BLaER1 (cell line): ENCODE data around the gene HNF4A.
"Not testable (repeated sequence)": the region's sequence is repeated elsewhere in the genome, so short reads cannot be mapped to it uniquely, and the experiment has no call there.

Experiments
- H3K27ac ChIP-seq: shearing (Covaris generic); formaldehyde crosslinking; 2 replicates; pipeline ENCODE4 v1.8.1; 2022
- H3K27me3 ChIP-seq: shearing (Covaris generic); formaldehyde crosslinking; 2 replicates; pipeline ENCODE4 v1.8.1; 2022
- H3K36me3 ChIP-seq: shearing (Covaris generic); formaldehyde crosslinking; 2 replicates; pipeline ENCODE4 v1.8.1; 2022
- H3K4me1 ChIP-seq: shearing (Covaris generic); formaldehyde crosslinking; 2 replicates; pipeline ENCODE4 v1.8.1; 2022
- H3K4me2 ChIP-seq: shearing (Covaris generic); formaldehyde crosslinking; 2 replicates; pipeline ENCODE4 v1.8.1; 2022
- H3K4me3 ChIP-seq: shearing (Covaris generic); formaldehyde crosslinking; 2 replicates; pipeline ENCODE4 v1.8.1; 2022
- H3K9ac ChIP-seq: shearing (Covaris generic); formaldehyde crosslinking; 2 replicates; pipeline ENCODE4 v1.8.1; 2022
- H3K9me3 ChIP-seq: shearing (Covaris generic); formaldehyde crosslinking; 2 replicates; pipeline ENCODE4 v1.8.1; 2022
- H4K20me1 ChIP-seq: shearing (Covaris generic); formaldehyde crosslinking; 2 replicates; pipeline ENCODE4 v1.8.1; 2022
- Cebpa-rat ChIP-seq: shearing (Covaris generic); IDR thresholded peaks from 2 replicates; pipeline ENCODE4 v1.8.1; 2022

Gene HNF4A

GRCh38 chr20:44461142-44461802 lies 105.8 kb downstream of the HNF4A start:
- Histone ChIP-seq H3K4me2 (no peak overlapping the region), H3K9ac (0 out of 2 replicates have a peak overlapping the region, but pooled peaks have one; percentile 16), H3K27me3 (no peaks in the 10 kb centered on the region), H3K4me3 (no peak overlapping the region), H3K9me3 (no peaks in the 10 kb centered on the region), H3K36me3 (no peaks in the 10 kb centered on the region), H3K27ac (no peak overlapping the region), H4K20me1 (no peaks in the 10 kb centered on the region), H3K4me1 (no peaks in the 10 kb centered on the region)
- no peak for TF ChIP-seq Cebpa-rat

- Histone ChIP-seq H3K36me3 (no peaks in the 10 kb centered on the region), H3K9ac (no peak overlapping the region), H3K4me1 (no peaks in the 10 kb centered on the region), H3K4me2 (no peak overlapping the region), H3K27ac (no peak overlapping the region), H3K27me3 (no peaks in the 10 kb centered on the region), H3K4me3 (no peak overlapping the region), H3K9me3 (no peaks in the 10 kb centered on the region), H4K20me1 (no peaks in the 10 kb centered on the region)
- no peak for TF ChIP-seq Cebpa-rat
Observed at GRCh38 chr20:44461803-44462174, 106.3 kb downstream of the HNF4A start.

- H3K9ac ChIP-seq, result no peak overlapping the region
- no peak for TF ChIP-seq Cebpa-rat
- no peak overlapping the region for H3K4me3 ChIP-seq
- H3K27me3 ChIP-seq, result no peaks in the 10 kb centered on the region
- no peak overlapping the region for H3K4me2 ChIP-seq
- no peaks in the 10 kb centered on the region for H3K4me1 ChIP-seq
- no peaks in the 10 kb centered on the region for H3K9me3 ChIP-seq
- H4K20me1 ChIP-seq, result no peaks in the 10 kb centered on the region
- no peaks in the 10 kb centered on the region for H3K36me3 ChIP-seq
- no peak overlapping the region for H3K27ac ChIP-seq
Observed at GRCh38 chr20:44463466-44463865, 108.0 kb downstream of the HNF4A start.

DNA sequence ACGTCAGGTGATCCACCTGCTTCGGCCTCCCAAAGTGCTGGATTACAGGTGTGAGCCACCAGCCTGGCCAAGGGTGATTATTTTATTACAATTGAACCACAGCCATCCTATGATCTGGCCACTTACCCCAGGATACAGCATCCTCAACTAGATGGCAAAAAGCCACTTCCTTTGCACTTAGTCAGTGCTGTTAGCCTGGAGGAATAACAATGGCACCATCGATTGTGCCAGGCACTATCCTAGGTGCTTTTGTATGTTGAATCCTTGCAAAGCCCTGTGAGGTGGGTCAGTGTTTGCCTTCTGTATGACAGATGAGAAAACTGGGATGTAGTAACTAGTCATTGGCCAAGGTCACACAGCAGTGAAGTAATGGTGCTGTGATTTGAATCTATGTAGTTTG lies 109.0 kb downstream of the HNF4A start:
- H3K9me3 ChIP-seq, result no peaks in the 10 kb centered on the region
- no peak overlapping the region for H3K9ac ChIP-seq
- no peak overlapping the region for H3K27ac ChIP-seq

DNA sequence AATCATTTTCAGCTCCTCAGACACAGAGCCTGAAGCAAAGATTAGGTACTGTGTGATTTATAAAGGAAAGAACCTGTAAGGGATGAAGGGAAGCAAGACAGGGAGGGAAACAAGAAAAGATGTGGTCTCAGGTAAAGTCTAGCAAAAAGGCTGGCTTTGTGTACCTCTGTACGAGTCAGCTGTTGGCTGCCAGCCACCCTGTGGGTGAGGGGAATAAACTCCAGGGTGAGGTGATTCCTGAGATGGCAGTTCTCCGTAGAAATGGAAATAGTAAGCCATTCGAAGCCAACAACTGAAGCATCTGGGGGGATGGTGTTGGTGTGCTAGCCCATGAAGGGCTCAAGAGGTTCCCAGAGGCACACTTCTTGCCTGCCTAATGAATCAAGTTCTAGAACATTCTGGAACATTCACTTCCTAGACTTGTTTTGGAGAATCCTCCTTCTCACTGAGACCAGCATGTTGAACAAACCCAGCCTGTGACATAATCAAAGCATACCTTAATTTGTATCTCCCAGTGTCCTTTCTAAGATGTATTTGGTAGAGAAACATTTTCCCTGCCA lies 109.6 kb downstream of the HNF4A start:
- no peaks in the 10 kb centered on the region for H4K20me1 ChIP-seq
- no peaks in the 10 kb centered on the region for H3K27me3 ChIP-seq
- no peak overlapping the region for H3K4me3 ChIP-seq
- no peak overlapping the region for H3K4me2 ChIP-seq
- H3K9ac ChIP-seq, result no peak overlapping the region
- TF ChIP-seq Cebpa-rat, result no peak
- no peaks in the 10 kb centered on the region for H3K36me3 ChIP-seq
- no peaks in the 10 kb centered on the region for H3K9me3 ChIP-seq
- H3K27ac ChIP-seq, result no peak overlapping the region
- no peaks in the 10 kb centered on the region for H3K4me1 ChIP-seq

More for the DNA sequence above, 109.0 kb downstream of the HNF4A start:
- H3K4me3 ChIP-seq, result no peak overlapping the region
- H3K27me3 ChIP-seq, result no peaks in the 10 kb centered on the region
- H4K20me1 ChIP-seq, result no peaks in the 10 kb centered on the region
- no peak for TF ChIP-seq Cebpa-rat
- H3K4me2 ChIP-seq, result no peak overlapping the region
- no peaks in the 10 kb centered on the region for H3K4me1 ChIP-seq
- H3K36me3 ChIP-seq, result no peaks in the 10 kb centered on the region

GRCh38 chr20:44467289-44467883 lies 111.9 kb downstream of the HNF4A start:
- H3K36me3 ChIP-seq, result no peaks in the 10 kb centered on the region
- no peak overlapping the region for H3K9ac ChIP-seq
- H3K4me2 ChIP-seq, result no peak overlapping the region
- no peaks in the 10 kb centered on the region for H3K4me1 ChIP-seq
- no peaks in the 10 kb centered on the region for H3K9me3 ChIP-seq
- no peak overlapping the region for H3K27ac ChIP-seq
- TF ChIP-seq Cebpa-rat, result no peak
- no peaks in the 10 kb centered on the region for H4K20me1 ChIP-seq
- H3K27me3 ChIP-seq, result no peaks in the 10 kb centered on the region
- H3K4me3 ChIP-seq, result no peak overlapping the region

- no peaks in the 10 kb centered on the region for H3K4me1 ChIP-seq
- H3K36me3 ChIP-seq, result no peaks in the 10 kb centered on the region
- no peaks in the 10 kb centered on the region for H3K27me3 ChIP-seq
- no peaks in the 10 kb centered on the region for H3K9me3 ChIP-seq
- TF ChIP-seq Cebpa-rat, result no peak
- no peak overlapping the region for H3K4me2 ChIP-seq
- H3K9ac ChIP-seq, result no peak overlapping the region
- no peak overlapping the region for H3K27ac ChIP-seq
- H3K4me3 ChIP-seq, result no peak overlapping the region
- H4K20me1 ChIP-seq, result no peaks in the 10 kb centered on the region
Observed at GRCh38 chr20:44468044-44468782, 112.7 kb downstream of the HNF4A start.

DNA sequence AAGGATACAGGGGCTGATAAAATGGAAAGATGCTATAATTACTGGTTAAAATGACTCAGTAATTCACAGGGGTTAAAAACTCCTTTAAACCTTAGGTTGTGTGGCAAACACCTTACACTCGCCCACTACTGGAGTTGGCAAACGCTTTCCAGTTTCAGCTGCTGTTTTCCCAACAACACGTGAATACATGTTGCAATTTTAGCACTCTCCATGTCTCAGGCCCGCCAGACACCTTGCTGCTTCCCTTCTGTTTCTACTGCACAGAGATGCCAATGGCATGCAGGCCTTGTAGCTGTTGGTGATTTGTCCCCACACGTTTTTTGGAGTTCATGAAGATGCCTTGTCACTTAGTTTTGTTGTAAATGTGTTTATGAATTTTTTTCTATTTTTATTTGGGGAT lies 114.8 kb downstream of the HNF4A start:
- H4K20me1 ChIP-seq, result no peaks in the 10 kb centered on the region
- H3K9ac ChIP-seq, result no peak overlapping the region
- H3K27ac ChIP-seq, result no peak overlapping the region
- no peaks in the 10 kb centered on the region for H3K9me3 ChIP-seq
- H3K4me1 ChIP-seq, result peaks cover 5% of the 10 kb centered on the region
- H3K36me3 ChIP-seq, result no peaks in the 10 kb centered on the region
- H3K4me3 ChIP-seq, result no peak overlapping the region
- H3K27me3 ChIP-seq, result no peaks in the 10 kb centered on the region
- TF ChIP-seq Cebpa-rat, result no peak
- no peak overlapping the region for H3K4me2 ChIP-seq

GRCh38 chr20:44471481-44471882 lies 116.0 kb downstream of the HNF4A start:
- no peak overlapping the region for H3K4me3 ChIP-seq
- H4K20me1 ChIP-seq, result no peaks in the 10 kb centered on the region
- no peaks in the 10 kb centered on the region for H3K27me3 ChIP-seq
- H3K9me3 ChIP-seq, result no peaks in the 10 kb centered on the region
- no peak overlapping the region for H3K4me2 ChIP-seq
- no peak overlapping the region for H3K9ac ChIP-seq
- no peak for TF ChIP-seq Cebpa-rat
- H3K36me3 ChIP-seq, result no peaks in the 10 kb centered on the region
- H3K27ac ChIP-seq, result no peak overlapping the region
- H3K4me1 ChIP-seq, result peaks cover 13% of the 10 kb centered on the region

DNA sequence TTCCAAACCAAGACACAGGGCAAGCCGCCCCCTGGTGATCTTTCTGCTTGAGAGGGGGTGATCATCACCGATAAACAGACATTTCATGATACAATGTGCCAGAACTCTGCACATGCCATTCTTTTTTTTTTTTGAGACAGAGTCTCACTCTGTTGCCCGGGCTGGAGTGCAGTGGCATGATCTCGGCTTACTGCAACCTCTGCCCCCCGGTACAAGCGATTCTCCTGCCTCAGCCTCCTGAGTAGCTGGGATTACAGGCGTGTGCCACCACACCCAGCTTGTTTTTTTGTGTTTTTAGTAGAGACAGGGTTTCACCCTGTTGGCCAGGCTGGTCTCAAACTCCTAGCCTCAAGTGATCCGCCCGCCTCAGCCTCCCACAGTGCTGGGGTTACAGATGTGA lies 116.8 kb downstream of the HNF4A start:
- H3K27ac ChIP-seq, H3K4me3 ChIP-seq, H3K9me3 ChIP-seq, H4K20me1 ChIP-seq, H3K4me2 ChIP-seq, H3K27me3 ChIP-seq, H3K36me3 ChIP-seq, H3K9ac ChIP-seq: not testable (repeated sequence)
- peaks cover 18% of the 10 kb centered on the region for H3K4me1 ChIP-seq
